K562 (cell line): ENCODE measurements around the gene SEMA6B. TPM values are rescaled to one million over a fixed set of nuclear protein-coding genes. Genes with fewer than 3 reads are reported as not detected.

Experiments used
- DACH1 ChIP-seq: fragments of 450-650 bp; IDR thresholded peaks from 2 replicates; pipeline ENCODE4 v1.6.1; 2018; ENCODE audit not compliant: partially characterized antibody
- HMGN3 ChIP-seq: IDR thresholded peaks from 2 replicates; pipeline ENCODE4 v1.6.1; 2011; ENCODE audit warnings: borderline replicate concordance, low read depth, mild to moderate bottlenecking, mixed read lengths, low read length; ENCODE audit not compliant: insufficient read length; ENCODE audit errors: extremely low read depth
- HOMEZ ChIP-seq: fragments of 250-450 bp; sonication (Bioruptor Pico); IDR thresholded peaks from 2 replicates; pipeline ENCODE4 v1.4.0; 2020; ENCODE audit warnings: mild to moderate bottlenecking, moderate library complexity
- TFAM ChIP-seq: fragments of 250-450 bp; sonication (Bioruptor Pico); conservative IDR thresholded peaks from 2 replicates; pipeline ENCODE4 v1.5.0; 2021; ENCODE audit warnings: mild to moderate bottlenecking, moderate library complexity
- YY1 ChIP-seq, 3 experiments: IDR thresholded peaks; 2 replicates each; pipeline ENCODE4 v1.6.1; 2011; ENCODE audit warnings: low read length in 2 of 3, mild to moderate bottlenecking in 2 of 3, moderate library complexity in 2 of 3, borderline replicate concordance in 1 of 3, control low read depth in 1 of 3, low read depth in 1 of 3; ENCODE audit not compliant: insufficient read depth in 3 of 3, insufficient replicate concordance in 2 of 3, control insufficient read depth in 1 of 3, insufficient read length in 1 of 3; ENCODE audit errors: extremely low read depth in 1 of 3
- ZNF146 ChIP-seq: IDR thresholded peaks from one replicate; pipeline ENCODE4 v1.6.1; 2018; ENCODE audit warnings: missing compliant biosample characterization; ENCODE audit not compliant: unreplicated experiment
- ZSCAN32 ChIP-seq: fragments of 450-650 bp; formaldehyde crosslinking; IDR thresholded peaks from 2 replicates; pipeline ENCODE4 v1.4.0; 2020; ENCODE audit warnings: mild to moderate bottlenecking, moderate library complexity
- polyA plus RNA-seq, 8 experiments: library from polyadenylated mRNA; depleted of rRNA in 4 of 8; stranded (reverse) in 5 of 8; unstranded in 3 of 8; fragments of >200 nt; fragmentation: Nextera tagmentation in 2 of 8; fragmentation: Illumina TruSeq in 1 of 8; extraction: Ambion mirVana in 2 of 8; extraction: Trizol in 1 of 8; gene quantifications; 2 replicates each; pipeline versions ENCODE4 v1.2.1 to v1.2.3, GENCODE V29; 2011 to 2014; ENCODE audit warnings: inconsistent platforms in 1 of 8, missing spikeins in 1 of 8
- total RNA-seq, 7 experiments: library from RNA; depleted of rRNA in 6 of 7; stranded (reverse); fragments of >200 nt in 6 of 7; fragmentation: Illumina TruSeq in 2 of 7; extraction: Trizol in 2 of 7; gene quantifications; 2 replicates each; pipeline versions ENCODE4 v1.2.1 to v1.2.3, GENCODE V29; 2011 to 2021; ENCODE audit warnings: low replicate concordance in 1 of 7
- TF ChIP-seq, protein P1 (sequence below): fragments of 450-650 bp; IDR thresholded peaks from 2 replicates; pipeline ENCODE4 v1.6.1; 2018; ENCODE audit not compliant: partially characterized antibody
- TF ChIP-seq, protein P2 (sequence below): fragments of 250-450 bp; sonication (Bioruptor Pico); IDR thresholded peaks from 2 replicates; pipeline ENCODE4 v1.5.0; 2022; ENCODE audit warnings: mild to moderate bottlenecking

SEMA6B gene
- total and polyA plus RNA-seq, 9 of the 15 experiments (the other 6 are each of a cell fraction or from before 2014, with no cell fraction given): 0.65 to 4.6 (median 2.5) TPM; not detected in 2

DNA sequence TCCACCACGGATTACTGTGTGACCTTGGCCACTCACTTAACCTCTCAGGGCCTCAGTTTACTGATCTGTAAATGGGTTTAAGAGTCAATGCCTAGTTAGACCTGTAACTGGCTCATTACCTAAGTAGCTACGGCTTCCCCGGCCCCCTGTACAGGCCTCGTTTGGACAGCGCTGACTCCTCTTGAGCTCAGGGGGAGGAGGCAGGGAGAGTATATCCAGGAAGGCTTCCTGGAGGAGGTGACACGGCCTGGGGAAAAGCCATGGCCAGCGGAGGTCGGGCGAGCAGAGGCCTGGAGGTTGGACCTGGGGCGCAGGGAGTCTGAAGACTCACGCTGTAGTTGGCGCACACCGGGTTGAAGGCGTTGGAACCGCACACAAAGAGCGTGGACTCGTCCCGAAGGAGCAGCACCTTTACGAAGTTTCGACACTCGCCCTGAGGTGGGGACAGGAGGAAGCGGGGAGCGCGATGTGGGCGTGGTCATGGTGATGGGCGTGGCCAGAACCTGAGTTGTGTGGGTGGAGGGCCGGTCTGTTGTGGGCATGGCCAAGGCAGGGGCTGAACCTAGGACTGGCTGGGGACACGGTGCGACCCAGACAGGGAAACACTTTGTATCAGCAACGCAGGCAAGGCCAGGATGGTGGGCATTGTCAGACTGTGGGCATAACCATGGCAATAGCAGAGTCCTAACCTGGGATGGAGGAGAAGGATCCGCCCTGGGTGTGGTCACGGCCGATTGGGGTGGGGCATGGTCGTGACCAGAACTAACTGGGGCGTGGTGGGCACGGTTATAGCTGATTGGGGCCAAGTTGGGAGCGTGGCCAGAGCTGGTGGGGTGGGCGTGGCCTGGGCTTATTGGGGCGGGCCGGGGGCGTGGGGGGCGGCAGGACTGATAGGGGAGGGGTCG is 3.6 kb downstream of the SEMA6B start (continued):
- TF ChIP-seq HOMEZ (CRISPR knock-in tag) (no peak), TFAM (CRISPR knock-in tag) (no peak), ZSCAN32 (CRISPR knock-in tag) (0 out of 2 replicates have a peak, but pooled peaks have one; percentile 56), ZNF146 (CRISPR knock-in tag) (no peak), DACH1 (peak; percentile 71), YY1 (IDR thresholded peaks at IDR 0.05; ENCODE audit: borderline replicate concordance in 1 of 3, control insufficient read depth in 1 of 3, extremely low read depth in 1 of 3, insufficient read depth in 3 of 3, insufficient read length in 1 of 3, insufficient replicate concordance in 2 of 3, low read depth in 1 of 3, low read length in 2 of 3) (no peak), HMGN3 (no peak)
- TF ChIP-seq, protein P1, sequence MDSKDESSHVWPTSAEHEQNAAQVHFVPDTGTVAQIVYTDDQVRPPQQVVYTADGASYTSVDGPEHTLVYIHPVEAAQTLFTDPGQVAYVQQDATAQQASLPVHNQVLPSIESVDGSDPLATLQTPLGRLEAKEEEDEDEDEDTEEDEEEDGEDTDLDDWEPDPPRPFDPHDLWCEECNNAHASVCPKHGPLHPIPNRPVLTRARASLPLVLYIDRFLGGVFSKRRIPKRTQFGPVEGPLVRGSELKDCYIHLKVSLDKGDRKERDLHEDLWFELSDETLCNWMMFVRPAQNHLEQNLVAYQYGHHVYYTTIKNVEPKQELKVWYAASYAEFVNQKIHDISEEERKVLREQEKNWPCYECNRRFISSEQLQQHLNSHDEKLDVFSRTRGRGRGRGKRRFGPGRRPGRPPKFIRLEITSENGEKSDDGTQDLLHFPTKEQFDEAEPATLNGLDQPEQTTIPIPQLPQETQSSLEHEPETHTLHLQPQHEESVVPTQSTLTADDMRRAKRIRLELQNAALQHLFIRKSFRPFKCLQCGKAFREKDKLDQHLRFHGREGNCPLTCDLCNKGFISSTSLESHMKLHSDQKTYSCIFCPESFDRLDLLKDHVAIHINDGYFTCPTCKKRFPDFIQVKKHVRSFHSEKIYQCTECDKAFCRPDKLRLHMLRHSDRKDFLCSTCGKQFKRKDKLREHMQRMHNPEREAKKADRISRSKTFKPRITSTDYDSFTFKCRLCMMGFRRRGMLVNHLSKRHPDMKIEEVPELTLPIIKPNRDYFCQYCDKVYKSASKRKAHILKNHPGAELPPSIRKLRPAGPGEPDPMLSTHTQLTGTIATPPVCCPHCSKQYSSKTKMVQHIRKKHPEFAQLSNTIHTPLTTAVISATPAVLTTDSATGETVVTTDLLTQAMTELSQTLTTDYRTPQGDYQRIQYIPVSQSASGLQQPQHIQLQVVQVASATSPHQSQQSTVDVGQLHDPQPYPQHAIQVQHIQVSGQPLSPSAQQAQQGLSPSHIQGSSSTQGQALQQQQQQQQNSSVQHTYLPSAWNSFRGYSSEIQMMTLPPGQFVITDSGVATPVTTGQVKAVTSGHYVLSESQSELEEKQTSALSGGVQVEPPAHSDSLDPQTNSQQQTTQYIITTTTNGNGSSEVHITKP: peak; percentile 67
- TF ChIP-seq, protein P2, sequence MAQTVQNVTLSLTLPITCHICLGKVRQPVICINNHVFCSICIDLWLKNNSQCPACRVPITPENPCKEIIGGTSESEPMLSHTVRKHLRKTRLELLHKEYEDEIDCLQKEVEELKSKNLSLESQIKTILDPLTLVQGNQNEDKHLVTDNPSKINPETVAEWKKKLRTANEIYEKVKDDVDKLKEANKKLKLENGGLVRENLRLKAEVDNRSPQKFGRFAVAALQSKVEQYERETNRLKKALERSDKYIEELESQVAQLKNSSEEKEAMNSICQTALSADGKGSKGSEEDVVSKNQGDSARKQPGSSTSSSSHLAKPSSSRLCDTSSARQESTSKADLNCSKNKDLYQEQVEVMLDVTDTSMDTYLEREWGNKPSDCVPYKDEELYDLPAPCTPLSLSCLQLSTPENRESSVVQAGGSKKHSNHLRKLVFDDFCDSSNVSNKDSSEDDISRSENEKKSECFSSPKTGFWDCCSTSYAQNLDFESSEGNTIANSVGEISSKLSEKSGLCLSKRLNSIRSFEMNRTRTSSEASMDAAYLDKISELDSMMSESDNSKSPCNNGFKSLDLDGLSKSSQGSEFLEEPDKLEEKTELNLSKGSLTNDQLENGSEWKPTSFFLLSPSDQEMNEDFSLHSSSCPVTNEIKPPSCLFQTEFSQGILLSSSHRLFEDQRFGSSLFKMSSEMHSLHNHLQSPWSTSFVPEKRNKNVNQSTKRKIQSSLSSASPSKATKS (CRISPR knock-in tag): no peak
